IPS-18c (cell line): ENCODE results near the gene PDZD2.
"Not testable (repeated sequence)": the region's sequence is repeated elsewhere in the genome, so short reads cannot be mapped to it uniquely, and the experiment has no call there.

Experiments
- H3K4me3 ChIP-seq: 2 replicates; pipeline ENCODE4 v1.7.0; 2013; ENCODE audit warnings: low read depth, mild to moderate bottlenecking, low read length, moderate library complexity; ENCODE audit not compliant: insufficient read depth
- H3K9me3 ChIP-seq: one replicate; pipeline ENCODE4 v1.6.1; 2013; ENCODE audit warnings: mild to moderate bottlenecking, low read length, moderate library complexity; ENCODE audit not compliant: control insufficient read depth, insufficient read depth

The PDZD2 gene

DNA sequence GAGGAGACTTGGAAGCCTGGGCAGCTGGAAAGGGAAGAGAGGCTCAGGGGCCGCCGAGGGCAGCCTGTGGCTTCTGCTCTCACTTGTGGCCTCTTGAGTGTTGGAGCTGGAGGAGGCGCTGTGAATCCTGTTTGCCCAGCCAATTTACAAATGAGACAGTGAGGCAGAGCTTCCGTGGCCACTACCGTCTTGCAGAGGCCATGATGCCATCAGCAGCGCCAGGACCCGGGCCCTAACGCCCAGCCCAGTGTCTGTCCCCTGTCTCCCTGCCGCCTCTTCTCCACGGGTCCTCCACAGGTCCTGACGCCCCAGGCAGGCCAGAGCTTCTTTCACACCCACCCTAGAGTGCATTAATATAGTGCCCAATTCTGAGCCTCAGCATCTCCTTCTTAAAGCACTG is 362.4 kb downstream of the PDZD2 start:
- H3K4me3 ChIP-seq, result no peak overlapping the region
- H3K9me3 ChIP-seq, result no peaks in the 10 kb centered on the region

DNA sequence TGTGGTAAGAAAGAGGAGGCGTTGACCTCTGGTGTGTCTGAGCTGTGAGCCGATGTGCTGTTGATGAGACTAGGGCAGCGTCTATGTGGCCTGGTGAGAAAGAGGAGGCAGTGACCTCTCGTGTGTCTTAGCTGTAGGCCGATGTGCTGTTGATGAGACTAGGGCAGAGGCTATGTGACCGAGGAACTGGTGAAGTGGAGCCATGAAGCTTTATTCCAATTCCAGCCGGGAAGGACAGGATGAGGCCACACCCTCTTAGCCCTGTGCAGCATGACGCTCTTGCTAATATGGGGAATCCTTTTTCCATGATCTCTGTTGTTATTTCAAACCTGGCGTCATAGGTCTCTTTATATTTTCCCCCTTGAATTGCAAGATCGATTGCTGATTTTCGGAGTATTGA is 362.8 kb downstream of the PDZD2 start:
- no peaks in the 10 kb centered on the region for H3K9me3 ChIP-seq

DNA sequence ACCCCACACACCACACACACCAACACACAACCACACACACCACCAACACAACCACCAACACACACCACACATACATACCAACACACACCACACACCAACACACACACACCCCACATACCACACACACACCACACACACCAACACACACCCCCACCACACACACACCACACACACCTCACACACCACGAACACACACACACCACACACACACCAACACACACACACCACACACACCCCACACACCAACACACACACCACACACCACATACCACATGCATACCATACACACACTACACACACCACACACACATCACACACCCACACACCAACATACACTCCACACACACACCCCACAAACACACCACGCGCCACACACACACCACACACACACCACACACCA is 363.8 kb downstream of the PDZD2 start:
- Histone ChIP-seq H3K9me3 (no peaks in the 10 kb centered on the region), H3K4me3 (no peak overlapping the region)

More for the DNA sequence above, 362.8 kb downstream of the PDZD2 start:
- H3K4me3 ChIP-seq, result no peak overlapping the region

DNA sequence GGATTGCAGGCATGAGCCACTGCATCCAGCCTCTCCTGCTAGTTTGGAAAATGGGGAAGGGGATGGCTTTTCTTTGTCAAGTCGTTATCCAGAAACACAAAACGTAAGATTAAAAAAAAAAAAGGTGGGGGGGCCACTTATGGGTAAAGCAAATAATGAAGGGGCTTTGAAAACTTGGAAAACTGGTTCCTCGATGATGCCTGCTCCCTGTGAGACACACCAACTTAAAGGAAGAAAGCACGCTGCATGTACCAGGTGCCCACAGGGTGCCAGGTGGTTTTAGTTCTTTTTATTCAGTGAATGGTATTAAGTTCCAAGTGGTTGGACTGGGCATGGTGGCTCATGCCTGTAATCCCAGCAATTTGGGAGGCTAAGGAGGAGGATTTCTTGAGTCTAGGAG is 365.1 kb downstream of the PDZD2 start:
- Histone ChIP-seq H3K9me3 (no peaks in the 10 kb centered on the region), H3K4me3 (no peak overlapping the region)

DNA sequence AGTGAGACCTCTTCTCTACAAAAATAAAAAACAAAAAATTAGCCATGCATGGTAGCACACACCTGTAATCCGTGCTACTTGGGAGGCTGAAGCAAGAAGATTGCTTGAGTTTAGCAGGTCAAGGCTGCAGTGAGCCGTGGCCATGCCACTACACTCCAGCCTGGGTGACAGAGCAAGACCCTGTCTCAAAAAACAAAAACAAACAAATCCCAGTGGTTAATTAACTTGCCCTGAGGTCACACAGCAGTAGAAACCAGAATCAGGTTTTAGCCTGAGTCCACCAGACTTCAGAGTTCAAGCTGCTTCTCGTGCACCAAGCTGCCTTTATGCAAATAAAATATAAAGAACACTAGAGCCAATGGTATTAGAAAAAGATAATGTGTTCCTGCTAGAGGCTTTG is 365.5 kb downstream of the PDZD2 start:
- no peak overlapping the region for H3K4me3 ChIP-seq

DNA sequence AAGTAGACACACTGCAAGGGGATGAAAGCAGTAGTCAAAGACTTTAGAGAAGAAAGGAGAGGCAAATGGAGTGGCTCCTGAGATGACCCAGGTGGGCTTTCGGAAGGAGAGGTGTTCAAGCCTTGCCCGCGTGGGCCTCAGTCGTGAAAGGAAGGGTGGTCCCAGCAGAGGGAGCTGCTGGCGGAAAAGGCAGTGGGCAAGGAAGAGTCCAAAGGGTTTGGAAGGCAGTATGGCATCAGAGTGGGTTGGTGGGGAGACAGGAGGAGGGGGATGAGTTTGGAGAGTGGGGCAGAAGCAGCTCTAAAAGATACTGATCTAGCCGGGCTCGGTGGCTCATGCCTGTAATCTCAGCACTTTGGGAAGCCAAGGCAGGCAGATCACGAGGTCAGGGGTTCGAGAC is 369.8 kb downstream of the PDZD2 start:
- Histone ChIP-seq H3K9me3 (no peaks in the 10 kb centered on the region), H3K4me3 (no peak overlapping the region)

More for the DNA sequence above, 365.5 kb downstream of the PDZD2 start:
- H3K9me3 ChIP-seq, result no peaks in the 10 kb centered on the region

DNA sequence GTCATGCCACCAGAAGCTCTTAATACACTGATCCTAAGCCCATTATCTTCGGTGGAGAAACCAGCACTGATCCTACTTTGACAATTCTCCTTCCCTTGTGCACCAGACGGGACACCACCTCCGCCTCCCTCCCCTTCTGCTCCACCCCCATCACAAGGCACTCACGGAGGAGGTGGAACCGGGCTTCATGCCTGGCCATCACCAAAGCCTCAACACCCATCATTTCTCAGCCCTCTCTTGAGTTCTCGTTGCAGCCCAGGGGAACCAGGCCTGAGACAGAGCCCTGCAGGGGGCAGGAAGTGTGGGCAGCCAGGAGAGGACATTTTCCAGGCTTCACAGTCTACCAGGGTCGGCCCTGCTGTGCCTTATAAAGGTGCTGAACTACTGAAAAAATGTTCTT is 374.7 kb downstream of the PDZD2 start:
- no peak overlapping the region for H3K4me3 ChIP-seq
- H3K9me3 ChIP-seq, result peaks cover 2% of the 10 kb centered on the region

DNA sequence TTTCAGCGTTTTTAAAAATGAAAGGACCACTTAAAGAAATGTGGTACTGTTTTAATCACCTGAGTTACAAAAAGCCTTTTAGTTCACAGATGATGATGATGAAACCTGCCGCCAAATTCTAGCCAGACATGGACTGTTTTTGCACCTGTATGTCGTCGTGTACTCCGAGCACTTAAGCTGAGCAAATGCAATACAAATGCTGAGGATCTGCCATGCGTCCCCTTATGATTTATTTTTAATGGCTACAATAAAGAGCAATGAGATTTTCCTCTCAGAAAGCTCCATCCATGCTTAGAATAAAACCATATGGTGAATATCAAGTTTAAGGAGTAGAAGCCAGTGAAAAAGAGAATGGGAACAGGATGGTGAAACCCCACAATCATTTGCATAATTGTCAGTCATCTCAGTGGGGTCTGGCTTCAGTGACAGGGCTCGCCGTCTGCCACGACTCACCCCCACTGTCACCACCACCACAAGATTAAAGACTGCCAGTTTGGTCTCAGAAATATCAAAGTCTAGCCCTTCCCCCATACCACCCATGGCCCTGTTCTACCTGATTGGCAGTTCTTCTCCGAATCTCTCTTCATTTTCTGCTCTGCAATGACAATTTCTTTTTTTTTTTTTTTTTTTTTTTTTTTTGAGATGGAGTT is 375.3 kb downstream of the PDZD2 start:
- Histone ChIP-seq H3K4me3 (no peak overlapping the region), H3K9me3 (peaks cover 2% of the 10 kb centered on the region)

DNA sequence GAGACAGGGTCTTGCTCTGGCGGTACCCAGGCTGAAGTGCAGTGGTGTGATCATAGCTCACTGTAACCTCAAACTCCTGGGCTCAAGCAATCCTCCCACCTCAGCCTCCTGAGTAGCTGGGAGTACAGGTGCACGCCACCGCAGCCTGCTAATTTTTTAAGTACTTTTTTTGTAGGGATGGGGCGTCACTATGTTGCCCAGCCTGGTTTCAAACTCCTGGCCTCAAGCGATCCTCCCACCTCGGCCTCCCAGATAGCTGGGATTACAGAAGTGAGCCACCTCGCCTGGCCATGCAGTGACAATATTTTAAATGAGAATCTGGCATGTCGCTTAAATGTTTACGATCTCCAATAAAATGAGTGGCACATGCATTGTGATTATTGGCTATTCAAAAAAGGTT is 376.3 kb downstream of the PDZD2 start:
- not testable (repeated sequence) for H3K4me3 ChIP-seq, H3K9me3 ChIP-seq

DNA sequence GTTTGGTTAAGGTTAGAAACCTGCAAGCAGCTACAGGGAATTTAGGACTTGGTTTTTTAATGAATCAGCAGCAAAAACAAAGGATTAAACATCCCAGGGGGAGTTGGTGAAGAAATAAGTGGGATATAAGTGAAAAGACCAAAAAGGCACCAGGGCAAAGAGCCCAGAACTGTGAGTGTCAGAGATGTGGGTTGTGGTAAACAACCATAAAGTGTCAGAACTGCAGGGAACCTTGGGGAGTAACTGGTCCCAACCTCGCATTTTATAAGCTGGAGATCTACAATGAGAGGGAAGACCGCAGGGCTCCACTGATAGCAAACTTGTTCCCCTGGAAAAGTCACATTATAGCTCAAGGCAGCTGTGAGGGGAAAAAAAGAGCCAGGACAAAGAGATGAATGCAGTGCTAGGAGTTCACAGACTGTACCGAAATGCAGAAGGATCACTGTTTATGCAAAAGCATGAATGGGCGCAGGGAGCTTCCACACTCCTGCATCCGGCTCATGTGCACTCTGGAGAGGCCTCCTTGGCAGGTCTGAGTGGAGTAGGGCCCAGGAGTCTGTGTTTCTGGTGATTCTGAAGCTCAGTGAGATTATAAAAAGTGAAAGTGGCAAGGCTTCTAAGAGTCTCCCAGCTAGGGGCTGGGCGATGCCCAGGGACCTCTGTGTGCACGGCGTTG is 378.9 kb downstream of the PDZD2 start:
- H3K9me3 ChIP-seq, result peaks cover 2% of the 10 kb centered on the region
- H3K4me3 ChIP-seq, result no peak overlapping the region

DNA sequence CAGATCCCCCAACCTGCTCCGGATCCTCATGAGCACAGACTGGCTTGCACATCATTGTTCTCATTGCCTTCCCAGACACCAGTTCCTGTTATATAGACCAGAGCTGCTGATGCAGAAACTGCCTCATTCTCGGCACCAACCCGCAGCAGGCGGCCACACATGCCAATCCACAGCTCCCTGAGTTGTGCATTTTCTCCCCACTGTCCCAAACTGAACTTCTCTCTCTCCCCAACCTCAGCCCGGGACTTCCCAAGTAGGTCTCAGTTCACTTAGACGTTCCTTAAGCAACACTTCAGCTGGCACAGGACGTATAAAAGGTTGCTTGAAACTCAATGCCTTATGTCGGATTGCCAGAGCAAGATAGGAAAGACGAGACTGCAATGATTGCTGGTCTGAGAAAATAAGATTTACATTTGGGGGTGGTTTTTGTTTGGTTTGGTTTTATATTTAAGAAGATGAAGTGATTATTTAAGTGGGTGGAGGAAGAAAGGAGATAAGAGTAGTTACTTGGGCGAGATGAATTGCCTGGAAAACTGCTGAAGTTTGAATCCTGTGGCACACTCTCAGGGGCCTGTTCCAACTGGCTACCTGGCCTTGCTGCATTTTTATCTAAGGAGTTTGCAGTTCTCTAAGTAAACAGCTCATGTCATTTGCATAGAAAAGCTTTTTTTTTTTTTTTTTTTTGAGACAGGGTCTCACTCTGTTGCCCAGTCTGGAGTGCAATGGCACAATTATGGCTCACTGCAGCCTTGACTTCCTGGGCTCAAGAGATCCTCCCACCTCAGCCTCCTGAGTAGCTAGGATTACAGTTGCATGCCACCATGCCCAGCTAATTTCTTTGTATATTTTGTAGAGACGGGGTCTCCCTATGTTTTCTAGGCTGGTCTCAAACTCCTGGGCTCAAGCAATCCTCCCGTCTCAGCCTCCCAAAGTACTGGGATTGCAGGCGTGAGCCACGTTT is 379.8 kb downstream of the PDZD2 start:
- H3K4me3 ChIP-seq, result no peak overlapping the region

DNA sequence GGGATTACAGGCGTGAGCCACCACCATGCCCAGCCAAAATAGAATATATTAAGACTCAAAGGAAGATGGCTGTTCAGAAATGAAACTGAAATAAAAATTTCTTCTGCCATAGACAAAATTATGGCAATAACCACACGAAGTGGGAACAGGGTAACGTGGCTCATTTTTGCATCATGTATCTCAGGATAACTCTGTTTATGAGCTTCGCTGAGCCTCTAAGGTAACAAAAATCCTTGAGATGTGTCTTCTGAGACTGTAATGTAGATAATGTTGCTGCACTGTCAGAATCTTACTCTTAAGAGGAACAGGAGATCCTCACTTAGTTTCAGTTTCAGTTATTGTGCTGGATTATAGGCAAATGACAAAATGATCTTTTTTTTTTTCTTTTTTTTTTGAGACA is 381.3 kb downstream of the PDZD2 start:
- H3K4me3 ChIP-seq, result no peak overlapping the region
- peaks cover 2% of the 10 kb centered on the region for H3K9me3 ChIP-seq

More for the DNA sequence above, 379.8 kb downstream of the PDZD2 start:
- peaks cover 2% of the 10 kb centered on the region for H3K9me3 ChIP-seq

DNA sequence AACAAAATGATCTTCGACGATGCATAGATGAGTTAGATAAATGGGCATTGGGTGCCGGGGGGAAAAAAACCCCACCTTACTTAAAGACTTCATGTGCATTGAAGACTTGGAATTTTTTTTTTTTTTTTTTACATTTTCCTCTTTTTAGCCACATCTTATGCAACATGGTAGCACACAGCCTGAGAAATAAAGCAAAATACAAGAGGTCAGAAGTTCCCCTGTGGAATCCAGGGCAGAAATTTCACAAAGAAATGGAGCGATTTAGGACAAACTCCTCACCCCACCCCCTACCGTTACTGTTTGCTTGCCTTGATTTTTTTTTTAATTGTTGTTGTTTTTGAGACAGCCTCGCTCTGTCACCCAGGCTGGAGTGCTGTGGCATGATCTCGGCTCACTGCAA is 382.0 kb downstream of the PDZD2 start:
- Histone ChIP-seq H3K4me3 (no peak overlapping the region), H3K9me3 (peaks cover 2% of the 10 kb centered on the region)

DNA sequence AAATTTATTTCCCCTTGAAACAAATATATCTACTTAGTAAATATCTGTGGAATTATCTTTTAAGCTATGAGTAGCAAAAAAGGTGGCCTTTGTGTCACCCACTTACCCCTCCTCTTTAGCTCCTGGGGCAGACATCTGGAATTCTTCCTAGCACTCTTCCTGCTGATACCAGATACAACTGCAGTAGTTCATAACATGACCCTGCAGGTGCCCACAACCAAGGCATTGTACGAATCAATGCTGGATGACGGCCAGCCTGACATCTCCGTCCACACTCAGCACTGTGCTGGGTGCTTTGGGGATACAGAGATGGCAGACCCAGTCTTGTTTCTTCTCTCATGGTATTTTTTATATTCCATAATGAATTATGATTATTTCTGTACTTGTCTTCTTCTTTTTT is 382.8 kb downstream of the PDZD2 start:
- no peak overlapping the region for H3K4me3 ChIP-seq
- H3K9me3 ChIP-seq, result peaks cover under 1% of the 10 kb centered on the region

DNA sequence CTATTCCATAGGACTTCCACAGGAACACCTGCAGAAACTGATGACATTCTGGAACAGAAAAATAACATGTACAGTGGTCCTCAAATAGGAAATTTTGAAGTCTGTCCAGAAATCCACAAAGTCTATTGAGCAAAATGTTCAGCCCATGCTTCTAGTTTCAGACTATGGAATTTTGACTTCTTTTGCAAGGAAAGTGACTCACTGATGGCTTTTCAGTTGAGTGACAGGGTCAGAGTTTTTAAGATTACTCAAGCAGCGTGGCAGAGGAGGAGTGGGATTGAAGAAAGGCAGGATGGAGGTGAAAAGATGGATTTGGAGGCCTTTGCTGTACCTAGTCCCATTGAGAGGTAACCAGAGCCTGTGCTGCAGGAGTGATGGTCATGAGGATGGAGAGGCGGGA is 383.7 kb downstream of the PDZD2 start:
- Histone ChIP-seq H3K4me3 (no peak overlapping the region), H3K9me3 (no peaks in the 10 kb centered on the region)

DNA sequence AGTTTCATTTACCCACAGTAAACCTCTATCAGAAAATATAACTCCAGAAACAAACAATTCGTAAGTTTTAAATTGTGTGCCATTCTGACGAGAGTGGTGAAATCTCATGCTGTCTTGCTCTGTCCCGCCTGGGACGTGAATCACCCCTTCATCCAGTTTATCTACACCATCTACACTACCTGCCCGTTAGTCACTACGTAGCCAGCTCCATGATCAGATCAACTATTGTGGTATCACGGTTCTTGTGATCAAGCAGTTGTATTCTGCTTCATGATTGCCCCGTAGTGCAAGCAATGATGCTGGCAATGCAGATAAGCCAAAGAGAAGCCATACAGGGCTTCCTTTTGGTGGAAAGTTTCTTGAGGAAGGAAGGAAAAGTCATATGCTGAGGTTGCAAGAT is 384.9 kb downstream of the PDZD2 start:
- H3K4me3 ChIP-seq, result no peak overlapping the region
- H3K9me3 ChIP-seq, result no peaks in the 10 kb centered on the region

DNA sequence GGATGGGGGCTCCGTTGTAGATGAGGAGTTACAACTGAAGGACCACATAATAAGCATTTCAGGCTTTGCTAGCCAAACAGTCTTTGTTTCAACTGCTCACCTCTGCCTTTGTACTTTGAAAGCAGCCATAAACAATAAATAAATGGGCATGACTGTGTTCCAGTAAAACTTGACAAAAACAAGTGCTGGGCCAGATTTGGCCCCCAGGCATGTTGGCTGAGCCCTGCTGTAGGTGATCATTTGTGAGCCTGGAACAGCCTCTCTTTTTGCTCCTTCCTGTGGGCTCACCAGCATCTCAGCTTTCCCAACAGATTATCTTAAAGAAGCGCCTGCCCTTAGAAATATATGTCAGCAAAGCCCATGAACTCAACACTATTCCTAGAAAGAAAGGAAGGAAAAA is 385.8 kb downstream of the PDZD2 start:
- H3K4me3 ChIP-seq, result no peak overlapping the region
- H3K9me3 ChIP-seq, result no peaks in the 10 kb centered on the region
